HUES64 (cell line): Measurements from ENCODE around the gene ACP4.

Experiments used
- H3K27ac ChIP-seq: 2 replicates; pipeline ENCODE4 v1.7.0; 2013; ENCODE audit warnings: low read depth, low read length, inconsistent platforms
- H3K27me3 ChIP-seq: 2 replicates; pipeline ENCODE4 v1.6.1; 2013; ENCODE audit warnings: mild to moderate bottlenecking, low read length; ENCODE audit not compliant: insufficient read depth
- H3K36me3 ChIP-seq: 2 replicates; pipeline ENCODE4 v1.6.1; 2013; ENCODE audit warnings: mild to moderate bottlenecking, low read length; ENCODE audit not compliant: insufficient read depth
- H3K4me1 ChIP-seq: 2 replicates; pipeline ENCODE4 v1.6.1; 2013; ENCODE audit warnings: mild to moderate bottlenecking, low read length, moderate library complexity; ENCODE audit not compliant: insufficient read depth
- H3K4me3 ChIP-seq: 2 replicates; pipeline ENCODE4 v1.5.1; 2013; ENCODE audit warnings: mild to moderate bottlenecking, low read length, moderate library complexity
- H3K9ac ChIP-seq: 2 replicates; pipeline ENCODE4 v1.6.1; 2013; ENCODE audit warnings: mild to moderate bottlenecking, low read depth, low read length
- H3K9me3 ChIP-seq: 2 replicates; pipeline ENCODE4 v1.6.1; 2013; ENCODE audit warnings: low read depth, low read length; ENCODE audit not compliant: insufficient read depth
- WGBS: fragments of 150-250, 120-280 bp; methylation state at CpG from one replicate; pipeline ENCODE4 v1.1.7; 2013; ENCODE audit warnings: missing lambda C conversion rate; 5-methylcytosine and 5-hydroxymethylcytosine counted together

The ACP4 gene

DNA sequence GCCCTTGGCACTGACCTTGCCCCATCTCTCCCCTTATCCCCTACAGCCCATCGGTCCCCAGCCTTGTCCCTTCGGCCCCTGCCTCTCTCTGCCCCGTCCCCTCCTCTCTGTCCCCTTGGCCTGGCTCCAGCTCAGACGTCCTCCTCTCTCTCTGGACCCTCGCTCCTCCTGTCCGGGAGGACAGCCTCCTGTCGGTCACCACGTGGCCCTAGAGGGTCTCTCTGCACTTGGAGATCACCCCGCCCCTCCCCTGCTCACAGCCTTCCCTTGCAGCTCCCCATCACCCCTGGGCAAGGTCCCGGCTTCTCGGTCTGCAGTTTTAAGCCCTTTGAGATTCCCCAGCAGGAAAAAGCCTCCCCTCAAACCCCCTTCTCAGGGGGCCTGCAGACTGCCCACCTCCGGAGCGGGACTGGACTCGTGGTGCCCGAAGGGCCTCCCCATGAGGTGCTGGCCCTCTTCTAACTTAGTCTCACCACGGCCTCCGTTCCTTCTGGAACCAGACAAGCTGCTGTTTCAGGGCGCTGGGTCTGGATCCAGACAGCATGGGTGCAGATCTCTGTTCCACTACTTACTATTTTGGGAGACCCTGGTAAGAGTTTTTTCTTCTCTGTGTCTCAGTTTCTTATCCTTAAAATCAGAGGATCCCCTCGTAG is 46.5 kb downstream of the ACP4 start:
- Histone ChIP-seq H3K27me3 (peaks cover 39% of the 10 kb centered on the region), H3K4me1 (no peaks in the 10 kb centered on the region), H3K4me3 (peak overlapping the region; percentile 75; the same call in 1 of the 2 replicates), H3K36me3 (no peaks in the 10 kb centered on the region), H3K27ac (no peak overlapping the region), H3K9ac (no peak overlapping the region; the same call in 1 of the 2 replicates), H3K9me3 (no peaks in the 10 kb centered on the region)
- 66% methylated on average over 19 of the region's 19 CpGs for whole genome bisulfite sequencing

DNA sequence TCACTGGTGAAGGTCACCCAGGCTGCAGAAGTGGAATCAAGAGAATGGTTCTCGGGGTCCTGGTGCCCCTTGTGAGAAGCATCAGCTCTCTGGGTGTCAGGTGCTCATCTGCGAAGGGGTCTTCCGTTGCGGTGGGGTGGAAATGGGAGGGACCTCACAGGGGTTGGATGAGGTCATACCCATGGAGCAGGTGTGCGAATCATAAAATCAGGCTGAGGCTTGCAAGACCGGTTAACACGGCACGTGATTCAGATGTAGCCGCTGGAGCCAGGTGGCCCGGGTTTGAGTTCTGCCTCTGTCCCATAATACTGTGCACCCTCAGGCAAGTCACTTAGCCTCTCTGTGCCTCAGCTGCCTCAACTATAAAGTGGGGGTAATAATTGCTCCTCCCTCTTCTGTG is 47.1 kb downstream of the ACP4 start:
- H3K27me3 ChIP-seq, result peaks cover 45% of the 10 kb centered on the region
- H3K4me1 ChIP-seq, result no peaks in the 10 kb centered on the region
- no peak overlapping the region for H3K9ac ChIP-seq
- no peaks in the 10 kb centered on the region for H3K36me3 ChIP-seq
- WGBS, result 90% methylated on average over 10 of the region's 10 CpGs
- H3K4me3 ChIP-seq, result no peak overlapping the region
- no peaks in the 10 kb centered on the region for H3K9me3 ChIP-seq
- no peak overlapping the region for H3K27ac ChIP-seq

DNA sequence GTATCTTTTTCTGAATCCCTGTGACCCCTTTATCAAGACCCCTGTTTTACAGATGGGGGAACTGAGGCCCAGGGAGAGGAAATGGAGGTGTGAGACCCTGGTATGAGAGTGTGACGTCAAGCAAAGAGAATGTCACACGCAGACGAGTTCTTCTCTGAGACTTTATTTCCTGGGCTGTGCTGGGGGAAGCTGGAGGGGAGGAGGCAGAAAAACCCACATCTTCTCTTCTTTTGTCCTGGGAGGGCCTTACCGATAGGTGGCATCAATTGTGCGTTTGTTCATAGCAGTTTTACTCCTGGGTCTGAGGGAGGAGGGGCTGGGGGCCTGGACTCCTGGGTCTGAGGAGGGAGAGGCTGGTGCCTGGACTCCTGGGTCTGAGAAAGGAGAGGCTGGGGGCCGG is 48.0 kb downstream of the ACP4 start:
- Histone ChIP-seq H3K27me3 (peaks cover 45% of the 10 kb centered on the region), H3K9ac (no peak overlapping the region), H3K4me1 (no peaks in the 10 kb centered on the region), H3K4me3 (no peak overlapping the region), H3K27ac (no peak overlapping the region), H3K9me3 (no peaks in the 10 kb centered on the region), H3K36me3 (no peaks in the 10 kb centered on the region)
- 24% methylated on average over 6 of the region's 6 CpGs for WGBS

DNA sequence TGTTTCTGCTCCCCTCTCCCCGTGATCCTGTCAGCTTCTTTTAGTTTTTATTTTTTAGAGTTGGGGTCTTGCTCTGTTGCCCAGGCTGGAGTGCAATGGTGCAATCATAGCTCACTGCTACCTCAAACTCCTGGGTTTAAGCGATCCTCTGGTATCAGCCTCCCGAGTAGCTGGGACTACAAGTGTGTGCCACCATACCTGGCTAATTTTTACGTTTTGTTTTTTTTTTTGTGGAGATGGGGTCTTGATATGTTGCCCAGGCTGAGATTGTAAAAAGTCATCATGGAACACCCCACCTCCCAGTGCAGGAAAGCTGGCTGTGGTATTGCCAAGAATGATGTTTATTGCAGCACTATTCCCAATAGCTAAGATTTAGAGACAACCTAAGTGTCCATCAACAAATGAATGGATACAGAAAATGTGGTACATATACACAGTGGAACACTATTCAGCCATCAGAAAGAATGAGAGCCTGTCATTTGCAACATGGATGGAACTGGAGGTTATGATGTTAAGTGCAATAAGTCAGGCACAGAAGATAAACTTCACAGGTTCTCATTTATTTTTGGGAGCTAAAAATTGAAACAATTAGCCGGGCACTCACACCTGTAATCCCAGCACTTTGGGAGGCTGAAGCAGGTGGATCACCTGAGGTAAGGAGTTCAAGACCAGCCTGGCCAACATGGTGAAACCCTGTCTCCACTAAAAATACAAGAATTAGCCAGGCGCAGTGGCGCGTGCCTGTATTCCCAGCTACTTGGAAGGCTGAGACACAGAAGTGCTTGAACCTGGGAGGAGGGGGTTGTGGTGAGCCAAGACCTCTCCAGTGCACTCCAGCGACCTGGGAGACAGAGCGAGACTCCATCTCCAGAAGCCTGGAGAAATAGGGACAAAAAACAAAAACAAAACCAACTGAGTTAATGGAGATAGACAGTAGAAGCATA is 49.8 kb downstream of the ACP4 start:
- H3K9me3 ChIP-seq, result no peaks in the 10 kb centered on the region
- no peak overlapping the region for H3K27ac ChIP-seq
- 70% methylated on average over 9 of the region's 10 CpGs for WGBS
- H3K27me3 ChIP-seq, result peaks cover 51% of the 10 kb centered on the region
- H3K36me3 ChIP-seq, result no peaks in the 10 kb centered on the region
- no peak overlapping the region for H3K9ac ChIP-seq
- no peaks in the 10 kb centered on the region for H3K4me1 ChIP-seq
- H3K4me3 ChIP-seq, result no peak overlapping the region

DNA sequence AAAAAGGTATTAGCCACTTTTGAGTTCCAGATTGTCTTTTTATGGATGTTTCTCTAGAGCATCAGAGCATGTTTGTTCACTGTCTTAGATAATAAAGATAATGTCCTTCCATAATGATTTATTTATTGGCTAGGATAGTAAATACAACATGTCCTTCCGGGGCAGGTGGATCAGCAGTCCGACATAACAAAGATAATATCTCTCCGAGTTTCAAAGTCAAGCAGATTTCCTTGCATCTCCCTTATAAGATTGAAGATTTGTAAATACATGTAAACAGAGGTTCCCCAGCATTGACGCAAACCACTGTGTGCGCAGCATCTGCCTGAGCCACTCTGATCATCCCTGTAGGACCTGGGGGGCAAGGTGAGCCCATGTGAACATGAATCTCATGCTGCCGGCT is 51.9 kb downstream of the ACP4 start:
- WGBS, result 82% methylated on average over 4 of the region's 6 CpGs
- Histone ChIP-seq H3K9ac (no peak overlapping the region), H3K4me1 (no peaks in the 10 kb centered on the region), H3K27ac (no peak overlapping the region), H3K27me3 (peaks cover 29% of the 10 kb centered on the region), H3K4me3 (no peak overlapping the region), H3K36me3 (no peaks in the 10 kb centered on the region), H3K9me3 (no peaks in the 10 kb centered on the region)

DNA sequence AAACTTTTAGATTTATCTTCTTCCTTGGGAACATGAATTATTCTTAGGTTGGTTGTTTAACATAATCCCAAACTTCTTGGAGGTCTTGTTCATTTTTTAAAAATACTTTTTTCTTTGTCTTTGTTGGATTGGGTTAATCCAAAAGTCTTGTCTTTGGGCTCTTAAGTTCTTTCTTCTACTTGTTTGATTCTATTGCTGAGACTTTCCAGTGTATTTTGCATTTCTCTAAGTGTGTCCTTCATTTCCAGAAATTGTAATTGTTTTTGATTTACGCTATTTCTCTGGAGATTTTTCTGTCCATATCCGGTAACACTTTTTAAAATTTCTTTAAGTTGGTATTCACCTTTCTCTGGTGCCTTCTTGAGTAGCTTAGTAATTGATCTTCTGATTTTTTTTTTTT is 53.0 kb downstream of the ACP4 start:
- H3K9me3 ChIP-seq, result no peaks in the 10 kb centered on the region
- no peak overlapping the region for H3K4me3 ChIP-seq
- no peak overlapping the region for H3K9ac ChIP-seq
- no peaks in the 10 kb centered on the region for H3K36me3 ChIP-seq
- H3K27me3 ChIP-seq, result peaks cover 25% of the 10 kb centered on the region
- H3K27ac ChIP-seq, result no peak overlapping the region
- H3K4me1 ChIP-seq, result no peaks in the 10 kb centered on the region
- WGBS, result 100% methylated on average over 2 of the region's 2 CpGs

DNA sequence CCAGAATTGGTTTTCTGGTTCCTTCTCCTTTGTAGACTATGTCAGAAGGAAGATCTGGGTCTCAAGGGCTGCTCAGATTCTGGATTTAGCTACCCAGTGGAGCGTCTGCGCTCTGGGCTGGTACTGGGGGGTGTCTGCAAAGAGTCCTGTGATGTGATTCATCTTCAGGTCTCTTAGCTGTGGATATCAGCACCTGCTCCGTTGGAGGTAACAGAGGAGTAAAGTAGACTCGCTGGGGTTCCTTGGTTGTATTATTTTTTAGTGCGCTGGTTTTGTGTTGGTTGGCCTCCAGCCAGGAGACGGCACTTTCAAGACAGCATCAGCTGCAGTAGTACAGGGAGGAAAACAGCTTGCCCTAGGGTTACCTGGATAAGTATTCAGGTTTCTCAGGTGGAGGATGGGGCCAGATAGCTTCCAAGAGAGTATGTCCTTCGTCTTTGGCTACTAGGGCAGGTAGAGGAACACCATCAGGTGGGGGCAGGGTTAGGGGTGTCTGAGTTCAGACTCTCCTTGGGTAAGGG is 53.5 kb downstream of the ACP4 start:
- Histone ChIP-seq H3K9ac (no peak overlapping the region), H3K4me1 (no peaks in the 10 kb centered on the region), H3K27me3 (peaks cover 25% of the 10 kb centered on the region), H3K36me3 (no peaks in the 10 kb centered on the region), H3K27ac (no peak overlapping the region), H3K9me3 (no peaks in the 10 kb centered on the region), H3K4me3 (no peak overlapping the region)
- WGBS, result 66% methylated on average over 7 of the region's 7 CpGs

DNA sequence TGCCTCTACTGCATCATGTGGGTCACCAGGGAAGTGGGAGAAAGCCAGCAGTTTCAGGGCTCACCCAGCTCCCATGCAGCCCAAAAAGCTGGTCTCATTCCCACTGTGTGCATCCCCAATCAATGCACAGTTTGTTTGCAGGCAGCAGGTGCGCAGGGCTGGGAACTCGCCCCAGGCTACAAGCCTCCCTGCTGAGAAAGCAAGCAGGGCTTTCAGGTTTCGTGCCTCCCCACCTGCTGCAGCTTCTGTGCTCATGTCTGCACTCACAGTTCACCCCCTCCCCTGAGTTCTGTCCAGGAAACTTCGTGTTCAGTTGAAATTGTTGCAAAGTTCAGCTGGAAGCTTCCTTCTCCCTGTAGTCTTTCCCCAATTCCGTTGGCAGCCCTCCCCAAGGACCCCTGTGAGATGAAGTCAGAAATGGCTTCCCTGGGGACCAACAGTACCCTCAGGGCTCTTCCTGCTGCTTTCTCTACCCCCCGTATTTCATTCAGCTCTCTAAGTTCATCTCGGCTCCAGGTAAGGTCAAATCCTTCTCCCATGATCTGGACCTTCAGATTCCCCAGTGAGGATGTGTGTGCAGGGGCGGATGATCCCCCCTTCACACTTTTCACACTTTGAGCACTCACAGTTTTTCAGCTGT is 54.2 kb downstream of the ACP4 start:
- WGBS, result 35% methylated on average over 8 of the region's 8 CpGs
- Histone ChIP-seq H3K36me3 (no peaks in the 10 kb centered on the region), H3K4me3 (no peak overlapping the region), H3K27ac (no peak overlapping the region), H3K9ac (no peak overlapping the region), H3K4me1 (no peaks in the 10 kb centered on the region), H3K27me3 (peaks cover 25% of the 10 kb centered on the region), H3K9me3 (no peaks in the 10 kb centered on the region)
